H9 (cell line): ENCODE data around the gene BMERB1. TPM values are rescaled to one million over a fixed set of nuclear protein-coding genes. Genes with fewer than 3 reads are reported as not detected.

Experiments
- DNase-seq: peaks from one replicate; pipeline ENCODE4 v3.0.0-alpha.2; 2017
- H2AFZ ChIP-seq: one replicate; pipeline ENCODE4 v1.6.1; 2013; ENCODE audit warnings: mild to moderate bottlenecking, low read length, control low read depth, moderate library complexity
- H2AK5ac ChIP-seq: 2 replicates; pipeline ENCODE4 v1.6.1; 2013; ENCODE audit warnings: low read length, control low read depth, mixed read lengths; ENCODE audit not compliant: insufficient read length
- H2BK120ac ChIP-seq: one replicate; pipeline ENCODE4 v1.6.1; 2013; ENCODE audit warnings: low read depth, mild to moderate bottlenecking, low read length, control low read depth, inconsistent platforms; ENCODE audit not compliant: poor library complexity, severe bottlenecking
- H2BK12ac ChIP-seq: 2 replicates; pipeline ENCODE4 v1.6.1; 2013; ENCODE audit warnings: low read length, control low read depth, mixed read lengths, low read depth; ENCODE audit not compliant: insufficient read length
- H2BK15ac ChIP-seq: 2 replicates; pipeline ENCODE4 v1.6.1; 2013; ENCODE audit warnings: low read depth, low read length, control low read depth
- H2BK20ac ChIP-seq: one replicate; pipeline ENCODE4 v1.6.1; 2013; ENCODE audit warnings: low read depth, mild to moderate bottlenecking, low read length, control low read depth, inconsistent platforms; ENCODE audit not compliant: poor library complexity, severe bottlenecking
- H2BK5ac ChIP-seq: 2 replicates; pipeline ENCODE4 v1.6.1; 2013; ENCODE audit warnings: low read length, control low read depth, mixed read lengths; ENCODE audit not compliant: insufficient read length
- H3K14ac ChIP-seq: 2 replicates; pipeline ENCODE4 v1.6.1; 2013; ENCODE audit warnings: low read length, control low read depth; ENCODE audit not compliant: insufficient read depth
- H3K18ac ChIP-seq: 2 replicates; pipeline ENCODE4 v1.6.1; 2013; ENCODE audit warnings: low read depth, mild to moderate bottlenecking, mixed read lengths, low read length, control low read depth; ENCODE audit not compliant: insufficient read length
- H3K23ac ChIP-seq: 2 replicates; pipeline ENCODE4 v1.6.1; 2013; ENCODE audit warnings: low read length, control low read depth, mixed read lengths, low read depth; ENCODE audit not compliant: insufficient read length
- H3K23me2 ChIP-seq: 2 replicates; pipeline ENCODE4 v1.6.1; 2013; ENCODE audit warnings: low read depth, mild to moderate bottlenecking, mixed read lengths, low read length, control low read depth; ENCODE audit not compliant: insufficient read length, poor library complexity, severe bottlenecking
- H3K27ac ChIP-seq: 2 replicates; pipeline ENCODE4 v1.5.1; 2013; ENCODE audit warnings: low read length, control low read depth, mixed read lengths, low read depth; ENCODE audit not compliant: insufficient read length
- H3K27me3 ChIP-seq: 2 replicates; pipeline ENCODE4 v1.6.1; 2013; ENCODE audit warnings: low read length, control low read depth, inconsistent platforms; ENCODE audit not compliant: insufficient read depth
- H3K4ac ChIP-seq: 2 replicates; pipeline ENCODE4 v1.6.1; 2013; ENCODE audit warnings: low read depth, mild to moderate bottlenecking, control low read depth, inconsistent platforms, low read length, moderate library complexity
- H3K4me1 ChIP-seq: 2 replicates; pipeline ENCODE4 v1.6.1; 2013; ENCODE audit warnings: low read length, control low read depth, inconsistent platforms; ENCODE audit not compliant: insufficient read depth
- H3K4me2 ChIP-seq: 2 replicates; pipeline ENCODE4 v1.6.1; 2013; ENCODE audit warnings: low read length, control low read depth, mixed read lengths; ENCODE audit not compliant: insufficient read length, insufficient read depth
- H3K56ac ChIP-seq: 2 replicates; pipeline ENCODE4 v1.6.1; 2013; ENCODE audit warnings: low read depth, mild to moderate bottlenecking, mixed read lengths, low read length, control low read depth; ENCODE audit not compliant: insufficient read length
- H3K79me1 ChIP-seq: 2 replicates; pipeline ENCODE4 v1.6.1; 2013; ENCODE audit warnings: low read depth, mild to moderate bottlenecking, moderate library complexity, low read length, control low read depth, inconsistent platforms; ENCODE audit not compliant: insufficient read depth, poor library complexity, severe bottlenecking
- H3K79me2 ChIP-seq: 2 replicates; pipeline ENCODE4 v1.6.1; 2013; ENCODE audit warnings: low read length, control low read depth, inconsistent platforms; ENCODE audit not compliant: insufficient read depth
- H3K9ac ChIP-seq: 2 replicates; pipeline ENCODE4 v1.6.1; 2013; ENCODE audit warnings: low read length, control low read depth, mixed read lengths; ENCODE audit not compliant: insufficient read length; ENCODE audit errors: extremely low read depth
- H3K9me3 ChIP-seq: one replicate; pipeline ENCODE4 v1.6.1; 2013; ENCODE audit warnings: low read depth, low read length, inconsistent platforms; ENCODE audit not compliant: control insufficient read depth
- H3T11ph ChIP-seq: one replicate; pipeline ENCODE4 v1.6.1; 2013; ENCODE audit warnings: mild to moderate bottlenecking, low read length, control low read depth, inconsistent platforms
- H4K20me1 ChIP-seq: one replicate; pipeline ENCODE4 v1.6.1; 2013; ENCODE audit not compliant: control insufficient read depth, insufficient read length, insufficient read depth
- H4K5ac ChIP-seq: 2 replicates; pipeline ENCODE4 v1.6.1; 2013; ENCODE audit warnings: low read depth, mild to moderate bottlenecking, mixed read lengths, low read length, control low read depth; ENCODE audit not compliant: insufficient read length
- H4K8ac ChIP-seq: replicated peaks from 2 replicates; pipeline ENCODE4 v1.6.1; 2013; ENCODE audit warnings: low read length, control low read depth, mixed read lengths, low read depth; ENCODE audit not compliant: insufficient read length
- H4K91ac ChIP-seq: 2 replicates; pipeline ENCODE4 v1.6.1; 2013; ENCODE audit warnings: low read depth, mild to moderate bottlenecking, moderate library complexity, mixed read lengths, low read length, control low read depth; ENCODE audit not compliant: insufficient read length
- H3K27ac Mint-ChIP-seq, 3 experiments: 2 replicates in 2 of 3; 3 replicates in 1 of 3; pipeline ENCODE4 v1.8.0; 2020 to 2021; ENCODE audit warnings: mixed read lengths in 3 of 3, mild to moderate bottlenecking in 1 of 3, moderate library complexity in 1 of 3
- H3K27me3 Mint-ChIP-seq: 2 replicates; pipeline ENCODE4 v1.8.0; 2021; ENCODE audit warnings: low read depth, mild to moderate bottlenecking, moderate library complexity, mixed read lengths
- H3K36me3 Mint-ChIP-seq, 3 experiments: 2 replicates in 2 of 3; 3 replicates in 1 of 3; pipeline ENCODE4 v1.8.0; 2020 to 2021; ENCODE audit warnings: low read depth in 3 of 3, mixed read lengths in 3 of 3; ENCODE audit not compliant: insufficient read depth in 1 of 3
- H3K4me1 Mint-ChIP-seq, 2 experiments: 2 replicates each; pipeline ENCODE4 v1.8.0; 2020; ENCODE audit warnings: mixed read lengths in 2 of 2
- H3K4me3 Mint-ChIP-seq, 2 experiments: 2 replicates in 1 of 2; 3 replicates in 1 of 2; pipeline ENCODE4 v1.8.0; 2020 to 2021; ENCODE audit warnings: mild to moderate bottlenecking in 2 of 2, mixed read lengths in 2 of 2, moderate library complexity in 1 of 2
- H3K9me3 Mint-ChIP-seq, 2 experiments: 2 replicates in 1 of 2; 3 replicates in 1 of 2; pipeline ENCODE4 v1.8.0; 2020; ENCODE audit warnings: mild to moderate bottlenecking in 2 of 2, mixed read lengths in 2 of 2, moderate library complexity in 1 of 2
- WGBS: extraction: QIAGEN DNeasy Blood & Tissue Kit; methylation state at CpG from one replicate; pipeline ENCODE4 v1.1.7; 2013; ENCODE audit warnings: missing lambda C conversion rate, low lambda C conversion rate, mixed read lengths; ENCODE audit not compliant: insufficient read length; ENCODE audit errors: extremely low coverage; 5-methylcytosine and 5-hydroxymethylcytosine counted together
- total RNA-seq: library from RNA; stranded (reverse); gene quantifications from 2 replicates; pipeline ENCODE4 v1.2.1, GENCODE V29; 2021
- TF ChIP-seq, protein P1 (sequence below): fragments of 200-600 bp; sonication (generic); conservative IDR thresholded peaks from 3 replicates; pipeline ENCODE4 v1.8.0; 2021; ENCODE audit warnings: antibody characterized with exemption, mild to moderate bottlenecking

The BMERB1 gene
- total RNA-seq, 1 experiment from 2014 or later: 19.5 TPM

DNA sequence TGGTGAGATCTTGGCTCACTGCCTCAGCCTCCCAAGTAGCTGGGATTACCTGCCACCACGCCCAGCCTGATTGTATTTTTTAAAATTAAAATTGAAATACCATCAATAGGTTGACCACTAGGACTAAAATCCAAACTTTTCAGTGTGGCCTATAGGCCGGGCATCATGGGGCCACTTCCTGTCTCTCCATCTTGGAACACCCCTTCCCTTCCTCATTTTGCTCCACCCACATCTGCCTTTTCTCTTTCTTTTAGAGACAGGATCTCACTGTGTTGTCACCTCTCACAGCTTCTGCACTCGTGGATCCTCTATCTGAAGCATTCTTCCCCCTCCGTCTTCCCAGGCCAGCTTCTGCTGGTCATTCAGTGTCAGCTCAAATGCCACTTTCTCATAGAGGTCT lies 57.0 kb downstream of the BMERB1 start:
- Histone ChIP-seq H2BK12ac (no peak overlapping the region), H3K23me2 (no peaks in the 10 kb centered on the region), H2BK20ac (no peak overlapping the region), H3K4me2 (no peak overlapping the region), H4K20me1 (no peaks in the 10 kb centered on the region), H2BK15ac (no peak overlapping the region), H3K79me1 (no peaks in the 10 kb centered on the region), H2AK5ac (no peak overlapping the region), H3K79me2 (no peaks in the 10 kb centered on the region), H3K27ac (no peak overlapping the region), H4K8ac (no peak overlapping the region), H4K91ac (no peak overlapping the region), H3K9me3 (no peaks in the 10 kb centered on the region), H3K4ac (no peak overlapping the region), H2AFZ (no peak overlapping the region), H3K23ac (no peak overlapping the region), H4K5ac (no peak overlapping the region), H3K18ac (no peak overlapping the region), H3K14ac (no peak overlapping the region), H2BK5ac (no peak overlapping the region), H3K56ac (no peak overlapping the region), H2BK120ac (no peak overlapping the region), H3K9ac (no peak overlapping the region), H3K27me3 (no peaks in the 10 kb centered on the region), H3T11ph (no peak overlapping the region), H3K4me1 (no peaks in the 10 kb centered on the region)
- Mint-ChIP-seq H3K27ac (0 out of 7 replicates have a peak overlapping the region, but pooled peaks of 1 of the 3 experiments have one; percentile 34), H3K27me3 (no peaks in the 10 kb centered on the region), H3K4me3 (no peak overlapping the region), H3K4me1 (peaks cover 8% of the 10 kb centered on the region in 2 experiments; a peak in 1 of 4 replicates), H3K36me3 (peaks cover 0 to 5% (median 3%) of the 10 kb centered on the region in 3 experiments; a peak in 3 of 7 replicates), H3K9me3 (peaks cover 0 to 3% of the 10 kb centered on the region in 2 experiments; a peak in 2 of 5 replicates)
- TF ChIP-seq, protein P1, sequence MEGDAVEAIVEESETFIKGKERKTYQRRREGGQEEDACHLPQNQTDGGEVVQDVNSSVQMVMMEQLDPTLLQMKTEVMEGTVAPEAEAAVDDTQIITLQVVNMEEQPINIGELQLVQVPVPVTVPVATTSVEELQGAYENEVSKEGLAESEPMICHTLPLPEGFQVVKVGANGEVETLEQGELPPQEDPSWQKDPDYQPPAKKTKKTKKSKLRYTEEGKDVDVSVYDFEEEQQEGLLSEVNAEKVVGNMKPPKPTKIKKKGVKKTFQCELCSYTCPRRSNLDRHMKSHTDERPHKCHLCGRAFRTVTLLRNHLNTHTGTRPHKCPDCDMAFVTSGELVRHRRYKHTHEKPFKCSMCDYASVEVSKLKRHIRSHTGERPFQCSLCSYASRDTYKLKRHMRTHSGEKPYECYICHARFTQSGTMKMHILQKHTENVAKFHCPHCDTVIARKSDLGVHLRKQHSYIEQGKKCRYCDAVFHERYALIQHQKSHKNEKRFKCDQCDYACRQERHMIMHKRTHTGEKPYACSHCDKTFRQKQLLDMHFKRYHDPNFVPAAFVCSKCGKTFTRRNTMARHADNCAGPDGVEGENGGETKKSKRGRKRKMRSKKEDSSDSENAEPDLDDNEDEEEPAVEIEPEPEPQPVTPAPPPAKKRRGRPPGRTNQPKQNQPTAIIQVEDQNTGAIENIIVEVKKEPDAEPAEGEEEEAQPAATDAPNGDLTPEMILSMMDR: no peak
- no peak for DNase-seq
- WGBS: no CpG with 5 or more reads among the region's 4 CpGs
